Chondrocyte (in vitro differentiated cells): Measurements from ENCODE around the gene RFX4. TPM values are rescaled to one million over a fixed set of nuclear protein-coding genes. Genes with fewer than 3 reads are reported as not detected.

Experiments used
- DNase-seq: peaks from one replicate; pipeline ENCODE4 v3.0.0; 2021; ENCODE audit warnings: mixed read lengths, low spot score
- H3K27ac Mint-ChIP-seq: one replicate; pipeline ENCODE4 v1.8.0; 2021; ENCODE audit warnings: mild to moderate bottlenecking, moderate library complexity, mixed read lengths; ENCODE audit not compliant: unreplicated experiment
- H3K27me3 Mint-ChIP-seq: 2 replicates; pipeline ENCODE4 v1.8.0; 2021; ENCODE audit warnings: low read depth, mixed read lengths
- H3K36me3 Mint-ChIP-seq: 2 replicates; pipeline ENCODE4 v1.8.0; 2021; ENCODE audit warnings: low read depth, mixed read lengths
- H3K4me1 Mint-ChIP-seq: 2 replicates; pipeline ENCODE4 v1.8.0; 2021; ENCODE audit warnings: low read depth, mild to moderate bottlenecking, mixed read lengths
- H3K4me3 Mint-ChIP-seq: one replicate; pipeline ENCODE4 v1.8.0; 2021; ENCODE audit warnings: mild to moderate bottlenecking, moderate library complexity, mixed read lengths; ENCODE audit not compliant: unreplicated experiment
- H3K9me3 Mint-ChIP-seq: 2 replicates; pipeline ENCODE4 v1.8.0; 2021; ENCODE audit warnings: low read depth, mixed read lengths
- CTCF ChIP-seq: fragments of 200-600 bp; sonication (generic); IDR thresholded peaks from 2 replicates; pipeline ENCODE4 v1.5.0; 2021; ENCODE audit warnings: antibody characterized with exemption, mild to moderate bottlenecking, moderate library complexity
- total RNA-seq: library from RNA; stranded (reverse); gene quantifications from 3 replicates; pipeline ENCODE4 v1.2.1, GENCODE V29; 2021

Gene RFX4
- total RNA-seq, 1 donor from 2014 or later, result not detected

- peak overlapping the region; percentile 33 for H3K4me3 Mint-ChIP-seq
- H3K9me3 Mint-ChIP-seq, result no peaks in the 10 kb centered on the region
- H3K4me1 Mint-ChIP-seq, result peaks cover 60% of the 10 kb centered on the region
- no peaks in the 10 kb centered on the region for H3K36me3 Mint-ChIP-seq
- TF ChIP-seq CTCF, result no peak
- peak overlapping the region; percentile 76 for H3K27ac Mint-ChIP-seq
- H3K27me3 Mint-ChIP-seq, result no peaks in the 10 kb centered on the region
- no peak for DNase-seq
Observed at GRCh38 chr12:106767954-106768822, 185.4 kb downstream of the RFX4 start.

DNA sequence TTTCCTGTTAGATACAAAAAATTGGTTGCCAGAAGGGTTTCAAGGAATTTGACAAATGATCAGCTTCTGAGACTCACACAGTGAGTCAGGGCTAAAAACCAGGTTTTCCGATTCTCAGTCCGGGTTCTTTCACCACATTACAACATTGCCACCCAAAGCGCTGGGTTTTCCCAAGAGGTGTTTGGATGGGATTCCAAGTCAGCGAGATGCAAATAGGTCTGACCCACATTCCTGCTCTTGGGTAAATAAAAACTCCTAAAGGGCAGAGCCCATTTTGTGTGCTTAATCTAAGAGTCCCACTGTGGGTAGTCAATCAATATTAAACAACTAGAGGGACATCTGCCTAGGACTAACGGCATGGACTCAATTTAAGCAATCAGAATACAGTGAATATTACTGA, 186.3 kb downstream of the RFX4 start:
- Mint-ChIP-seq H3K27me3 (no peaks in the 10 kb centered on the region), H3K27ac (peak overlapping the region; percentile 76), H3K4me1 (peaks cover 66% of the 10 kb centered on the region), H3K9me3 (no peaks in the 10 kb centered on the region), H3K4me3 (no peak overlapping the region), H3K36me3 (no peaks in the 10 kb centered on the region)
- TF ChIP-seq CTCF, result no peak
- DNase-seq, result no peak

GRCh38 chr12:106769546-106769945, 186.7 kb downstream of the RFX4 start:
- Mint-ChIP-seq H3K4me1 (peaks cover 68% of the 10 kb centered on the region), H3K27me3 (no peaks in the 10 kb centered on the region), H3K27ac (peak overlapping the region; percentile 76), H3K4me3 (no peak overlapping the region), H3K36me3 (no peaks in the 10 kb centered on the region), H3K9me3 (no peaks in the 10 kb centered on the region)
- DNase-seq, result no peak
- no peak for TF ChIP-seq CTCF

DNA sequence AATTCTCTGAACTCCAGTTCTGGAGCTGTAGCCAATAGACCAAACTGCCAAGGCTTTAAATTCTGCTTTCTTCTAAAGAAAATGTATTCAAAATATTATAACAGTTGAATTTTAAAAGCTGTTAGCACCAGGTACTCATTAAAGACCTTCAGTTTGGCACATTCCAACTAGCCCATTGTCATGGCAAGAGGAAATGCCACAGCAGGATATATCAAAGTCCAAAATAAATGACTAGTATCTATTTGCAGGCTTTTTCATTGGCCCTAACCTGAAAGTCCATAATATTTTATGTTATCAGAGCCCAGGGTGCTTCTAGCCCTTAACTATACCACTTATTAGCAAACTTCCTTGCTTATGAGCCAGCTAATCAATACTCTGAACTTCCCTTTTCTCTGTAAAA, 188.6 kb downstream of the RFX4 start:
- no peak overlapping the region for H3K4me3 Mint-ChIP-seq
- H3K27ac Mint-ChIP-seq, result no peak overlapping the region
- no peak for TF ChIP-seq CTCF
- no peak for DNase-seq
- H3K4me1 Mint-ChIP-seq, result peaks cover 75% of the 10 kb centered on the region
- no peaks in the 10 kb centered on the region for H3K27me3 Mint-ChIP-seq
- no peaks in the 10 kb centered on the region for H3K9me3 Mint-ChIP-seq
- H3K36me3 Mint-ChIP-seq, result no peaks in the 10 kb centered on the region

DNA sequence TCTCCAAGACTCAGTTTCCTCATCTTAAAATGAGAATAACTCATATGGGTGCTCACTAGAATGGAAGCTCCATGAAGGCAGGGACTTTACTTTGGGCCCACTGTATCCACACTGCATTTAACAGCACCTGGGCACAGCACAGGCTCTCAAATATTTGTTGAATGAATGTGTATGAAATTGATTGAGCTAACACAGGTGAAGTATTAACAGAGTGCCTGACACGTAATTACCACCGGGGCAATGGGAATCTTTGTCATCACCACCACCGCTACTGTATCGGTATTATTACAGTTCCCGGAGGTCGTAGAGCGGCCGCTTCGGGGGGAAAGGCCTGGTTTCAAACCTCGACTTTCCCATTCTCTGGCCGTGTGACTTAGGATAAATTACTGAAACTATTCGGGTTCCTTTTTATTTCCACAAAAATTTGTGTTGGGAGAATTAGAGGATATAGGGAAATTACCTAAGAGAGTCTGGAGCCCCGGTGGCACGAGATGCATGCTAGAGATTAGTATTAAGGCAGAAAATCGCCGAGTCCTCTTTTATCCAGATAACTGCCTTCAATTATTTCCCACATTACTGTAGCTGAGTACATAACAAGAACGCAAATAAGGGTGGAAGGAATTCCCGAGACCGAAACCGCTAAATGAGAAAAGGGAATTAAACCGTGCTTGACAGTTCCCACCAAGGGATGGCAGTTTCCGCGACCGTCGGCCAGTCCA, 190.6 kb downstream of the RFX4 start:
- Mint-ChIP-seq H3K36me3 (no peaks in the 10 kb centered on the region), H3K4me1 (peaks cover 62% of the 10 kb centered on the region)

More for the DNA sequence above, 190.6 kb downstream of the RFX4 start:
- peak overlapping the region; percentile 93 for H3K4me3 Mint-ChIP-seq
- no peaks in the 10 kb centered on the region for H3K27me3 Mint-ChIP-seq
- no peak for DNase-seq
- peak overlapping the region; percentile 100 for H3K27ac Mint-ChIP-seq
- TF ChIP-seq CTCF, result no peak
- no peaks in the 10 kb centered on the region for H3K9me3 Mint-ChIP-seq
